Measurements from ENCODE around the gene OR52W1. TPM values are rescaled to one million over a fixed set of nuclear protein-coding genes. Genes with fewer than 3 reads are reported as not detected.

Gene OR52W1
- total and polyA plus RNA-seq, 2 donors (not counting 1 experiment from before 2014, with no cell fraction given), result not detected

DNA sequence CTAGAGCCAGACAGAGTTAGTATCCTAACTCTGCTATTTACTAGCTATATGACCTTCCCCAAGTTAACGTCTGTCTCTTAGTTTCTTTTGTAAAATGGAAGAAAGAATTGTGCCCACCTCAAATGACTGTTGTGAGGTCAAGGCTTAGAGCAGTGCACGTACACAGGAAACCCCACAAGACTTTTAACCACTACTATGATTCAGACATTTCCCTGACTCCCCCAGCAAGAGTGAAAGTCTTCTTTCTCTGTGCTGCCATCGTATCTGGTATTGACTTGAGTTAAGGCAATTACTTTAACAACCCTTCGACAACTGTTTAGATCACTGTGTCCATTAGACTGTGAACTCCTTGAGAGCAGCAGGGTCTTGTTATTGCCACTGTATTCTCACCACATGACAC lies 2.6 kb upstream of the OR52W1 start:
- TF ChIP-seq, protein P1, sequence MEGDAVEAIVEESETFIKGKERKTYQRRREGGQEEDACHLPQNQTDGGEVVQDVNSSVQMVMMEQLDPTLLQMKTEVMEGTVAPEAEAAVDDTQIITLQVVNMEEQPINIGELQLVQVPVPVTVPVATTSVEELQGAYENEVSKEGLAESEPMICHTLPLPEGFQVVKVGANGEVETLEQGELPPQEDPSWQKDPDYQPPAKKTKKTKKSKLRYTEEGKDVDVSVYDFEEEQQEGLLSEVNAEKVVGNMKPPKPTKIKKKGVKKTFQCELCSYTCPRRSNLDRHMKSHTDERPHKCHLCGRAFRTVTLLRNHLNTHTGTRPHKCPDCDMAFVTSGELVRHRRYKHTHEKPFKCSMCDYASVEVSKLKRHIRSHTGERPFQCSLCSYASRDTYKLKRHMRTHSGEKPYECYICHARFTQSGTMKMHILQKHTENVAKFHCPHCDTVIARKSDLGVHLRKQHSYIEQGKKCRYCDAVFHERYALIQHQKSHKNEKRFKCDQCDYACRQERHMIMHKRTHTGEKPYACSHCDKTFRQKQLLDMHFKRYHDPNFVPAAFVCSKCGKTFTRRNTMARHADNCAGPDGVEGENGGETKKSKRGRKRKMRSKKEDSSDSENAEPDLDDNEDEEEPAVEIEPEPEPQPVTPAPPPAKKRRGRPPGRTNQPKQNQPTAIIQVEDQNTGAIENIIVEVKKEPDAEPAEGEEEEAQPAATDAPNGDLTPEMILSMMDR (IDR thresholded peaks at IDR 0.05), result no peak
- no peak for TF ChIP-seq EZH2 (IDR thresholded peaks at IDR 0.05; ENCODE audit: borderline replicate concordance, insufficient read depth, low read depth, low read length, poor library complexity, severe bottlenecking)
- Mint-ChIP-seq H3K9me3 (ENCODE audit: insufficient read depth) (no peaks in the 10 kb centered on the region), H3K4me1 (no peaks in the 10 kb centered on the region), H3K27ac (no peak overlapping the region), H3K27me3 (no peaks in the 10 kb centered on the region), H3K4me3 (no peak overlapping the region)
- ChIA-PET CTCF (no interaction called here), POLR2A (no interaction called here)
- intact Hi-C loops (cut with micrococcal nuclease), result no loop called here
- DNase-seq (no peak), ATAC-seq (ENCODE audit: low read depth) (no peak)
- H3K4me2 ChIP-seq (replicated peaks; ENCODE audit: low read depth, low read length, poor library complexity, severe bottlenecking), result no peak overlapping the region
- H3K79me2 ChIP-seq (ENCODE audit: control insufficient read depth, insufficient read depth, low read length), result no peaks in the 10 kb centered on the region
- H3K4me3 ChIP-seq (ENCODE audit: control extremely low read depth in 1 of 5, extremely low read depth in 1 of 5, insufficient read depth in 1 of 5, low read depth in 2 of 5, low read length in 4 of 5), result no peak overlapping the region
- no peak overlapping the region for H3K9ac ChIP-seq (ENCODE audit: low read length)
- H3K9me3 ChIP-seq (ENCODE audit: control extremely low read depth in 1 of 3, control insufficient read depth in 2 of 3, insufficient read depth in 1 of 3, low read length in 2 of 3), result no peaks in the 10 kb centered on the region
- WGBS (ENCODE audit: insufficient coverage), result no CpG with 5 or more reads among the region's 4 CpGs
- no peak overlapping the region for H2AFZ ChIP-seq (ENCODE audit: insufficient read depth, low read depth, low read length, poor library complexity, severe bottlenecking)
- H3K27me3 ChIP-seq (replicated peaks in 1 of 4; ENCODE audit: control extremely low read depth in 1 of 4, control insufficient read depth in 3 of 4, insufficient read depth in 4 of 4, low read length in 3 of 4), result no peaks in the 10 kb centered on the region
- no peaks in the 10 kb centered on the region for H3K36me3 ChIP-seq (replicated peaks in 1 of 2; ENCODE audit: control extremely low read depth in 1 of 2, control insufficient read depth in 1 of 2, extremely low read depth in 1 of 2, insufficient read depth in 2 of 2, low read length in 1 of 2)
- no peak overlapping the region for H3K27ac ChIP-seq (ENCODE audit: low read length in 2 of 2)
- H3K4me1 ChIP-seq (ENCODE audit: control insufficient read depth in 2 of 2, insufficient read depth in 2 of 2, low read length in 2 of 2), result no peaks in the 10 kb centered on the region
- no peaks in the 10 kb centered on the region for H4K20me1 ChIP-seq (ENCODE audit: control insufficient read depth, insufficient read depth, low read length, poor library complexity, severe bottlenecking)

DNA sequence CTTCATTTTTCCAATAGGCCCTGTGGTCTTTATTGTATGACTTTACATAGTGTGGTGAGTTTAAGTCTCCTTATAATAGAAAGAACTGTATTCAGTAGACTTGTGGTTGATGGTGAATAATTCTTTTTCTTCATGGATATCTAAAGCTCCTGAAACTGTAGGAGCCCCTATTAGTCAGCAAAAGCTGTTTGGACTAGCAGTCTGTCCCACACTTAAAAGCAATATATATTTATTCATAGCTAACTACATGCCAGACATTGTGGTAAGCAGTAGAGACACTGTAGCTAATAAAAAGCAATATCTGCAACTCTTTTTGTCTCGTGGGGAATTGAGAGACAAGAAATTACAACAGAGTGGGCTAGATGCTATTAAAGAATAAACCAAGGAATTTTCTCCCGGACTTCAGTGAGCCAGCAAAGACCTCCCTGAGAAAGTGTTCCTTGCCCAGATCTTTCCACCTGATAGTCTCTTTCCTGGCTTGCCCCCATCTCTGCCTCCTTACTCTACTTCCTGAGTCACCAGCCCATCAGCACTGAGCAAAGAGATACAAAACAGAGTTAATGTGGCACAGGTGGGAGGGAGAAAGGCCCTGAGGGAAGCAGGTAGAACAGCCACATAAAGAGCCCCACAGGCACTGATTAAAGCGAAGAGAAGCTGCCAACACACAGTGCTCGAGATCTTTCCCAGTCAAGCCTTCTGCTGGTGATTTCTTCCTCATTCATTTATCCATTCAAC lies 1.4 kb upstream of the OR52W1 start:
- ATAC-seq (ENCODE audit: low read depth), result no peak
- H3K4me3 ChIP-seq (ENCODE audit: control extremely low read depth in 1 of 5, extremely low read depth in 1 of 5, insufficient read depth in 1 of 5, low read depth in 2 of 5, low read length in 4 of 5), result no peak overlapping the region
- 84% methylated on average over 3 of the region's 4 CpGs for WGBS (ENCODE audit: insufficient coverage)
- H2AFZ ChIP-seq (ENCODE audit: insufficient read depth, low read depth, low read length, poor library complexity, severe bottlenecking), result no peak overlapping the region
- no peak for DNase-seq
- TF ChIP-seq EZH2 (IDR thresholded peaks at IDR 0.05; ENCODE audit: borderline replicate concordance, insufficient read depth, low read depth, low read length, poor library complexity, severe bottlenecking), result no peak
- TF ChIP-seq, protein P1 (IDR thresholded peaks at IDR 0.05), result no peak
- H3K79me2 ChIP-seq (ENCODE audit: control insufficient read depth, insufficient read depth, low read length), result no peaks in the 10 kb centered on the region
- Mint-ChIP-seq H3K27ac (no peak overlapping the region), H3K4me3 (no peak overlapping the region), H3K27me3 (no peaks in the 10 kb centered on the region), H3K9me3 (ENCODE audit: insufficient read depth) (no peaks in the 10 kb centered on the region), H3K4me1 (no peaks in the 10 kb centered on the region)
- H4K20me1 ChIP-seq (ENCODE audit: control insufficient read depth, insufficient read depth, low read length, poor library complexity, severe bottlenecking), result no peaks in the 10 kb centered on the region
- no peaks in the 10 kb centered on the region for H3K27me3 ChIP-seq (replicated peaks in 1 of 4; ENCODE audit: control extremely low read depth in 1 of 4, control insufficient read depth in 3 of 4, insufficient read depth in 4 of 4, low read length in 3 of 4)
- intact Hi-C loops (cut with micrococcal nuclease), result no loop called here
- no peak overlapping the region for H3K4me2 ChIP-seq (replicated peaks; ENCODE audit: low read depth, low read length, poor library complexity, severe bottlenecking)
- H3K36me3 ChIP-seq (replicated peaks in 1 of 2; ENCODE audit: control extremely low read depth in 1 of 2, control insufficient read depth in 1 of 2, extremely low read depth in 1 of 2, insufficient read depth in 2 of 2, low read length in 1 of 2), result no peaks in the 10 kb centered on the region
- no peak overlapping the region for H3K27ac ChIP-seq (ENCODE audit: low read length in 2 of 2)
- no peaks in the 10 kb centered on the region for H3K4me1 ChIP-seq (ENCODE audit: control insufficient read depth in 2 of 2, insufficient read depth in 2 of 2, low read length in 2 of 2)
- H3K9ac ChIP-seq (ENCODE audit: low read length), result no peak overlapping the region
- CTCF ChIA-PET, result no interaction called here
- POLR2A ChIA-PET, result no interaction called here
- no peaks in the 10 kb centered on the region for H3K9me3 ChIP-seq (ENCODE audit: control extremely low read depth in 1 of 3, control insufficient read depth in 2 of 3, insufficient read depth in 1 of 3, low read length in 2 of 3)
